A549 (cell line): ENCODE measurements around the gene RAPGEF6.

Experiments
- EP300 ChIP-seq, 2 experiments: fragments of >200 bp; sonication (Bioruptor Twin); formaldehyde crosslinking; IDR thresholded peaks; 2 replicates in 1 of 2; 3 replicates in 1 of 2; pipeline ENCODE4 v1.6.1; 2016 to 2017
- HMGXB4 ChIP-seq: fragments of 250-450 bp; sonication (Bioruptor Pico); IDR thresholded peaks from 2 replicates; pipeline ENCODE4 v1.5.0; 2021; ENCODE audit warnings: mild to moderate bottlenecking, moderate library complexity, borderline replicate concordance
- MYC ChIP-seq: IDR thresholded peaks from 2 replicates; pipeline ENCODE4 v1.6.1; 2012; ENCODE audit warnings: mild to moderate bottlenecking, inconsistent platforms, low read length, improper control_type of control experiment, borderline replicate concordance
- POLR2A ChIP-seq: IDR thresholded peaks from 2 replicates; pipeline ENCODE4 v1.6.1; 2012; ENCODE audit warnings: mild to moderate bottlenecking, low read length
- RARB ChIP-seq: fragments of 250-450 bp; sonication (Bioruptor Pico); IDR thresholded peaks from 2 replicates; pipeline ENCODE4 v1.8.0; 2021; ENCODE audit warnings: mild to moderate bottlenecking, moderate library complexity
- REST ChIP-seq: fragments of 200-600 bp; sonication (generic); IDR thresholded peaks from 2 replicates; pipeline ENCODE4 v1.6.1; 2016; ENCODE audit warnings: antibody characterized with exemption, mild to moderate bottlenecking, moderate library complexity
- RFX5 ChIP-seq: fragments of 450-650 bp; IDR thresholded peaks from 2 replicates; pipeline ENCODE4 v1.7.1; 2014; ENCODE audit warnings: antibody characterized with exemption, mild to moderate bottlenecking, moderate library complexity
- ZNF302 ChIP-seq: fragments of 250-450 bp; sonication (Bioruptor Pico); IDR thresholded peaks from 2 replicates; pipeline ENCODE4 v1.9.0; 2021; ENCODE audit warnings: inconsistent platforms, mild to moderate bottlenecking, moderate library complexity
- ZSCAN20 ChIP-seq: fragments of 250-450 bp; sonication (Bioruptor Pico); IDR thresholded peaks from 2 replicates; pipeline ENCODE4 v1.8.0; 2022; ENCODE audit warnings: mild to moderate bottlenecking, moderate library complexity
- TF ChIP-seq, protein P1 (sequence below): fragments of >200 bp; sonication (Bioruptor Twin); formaldehyde crosslinking; IDR thresholded peaks from 3 replicates; pipeline ENCODE4 v1.5.1; 2016
- TF ChIP-seq, protein P2 (sequence below): IDR thresholded peaks from 2 replicates; pipeline ENCODE4 v1.6.1; 2012

- no peak for TF ChIP-seq ZSCAN20
- TF ChIP-seq, protein P1, sequence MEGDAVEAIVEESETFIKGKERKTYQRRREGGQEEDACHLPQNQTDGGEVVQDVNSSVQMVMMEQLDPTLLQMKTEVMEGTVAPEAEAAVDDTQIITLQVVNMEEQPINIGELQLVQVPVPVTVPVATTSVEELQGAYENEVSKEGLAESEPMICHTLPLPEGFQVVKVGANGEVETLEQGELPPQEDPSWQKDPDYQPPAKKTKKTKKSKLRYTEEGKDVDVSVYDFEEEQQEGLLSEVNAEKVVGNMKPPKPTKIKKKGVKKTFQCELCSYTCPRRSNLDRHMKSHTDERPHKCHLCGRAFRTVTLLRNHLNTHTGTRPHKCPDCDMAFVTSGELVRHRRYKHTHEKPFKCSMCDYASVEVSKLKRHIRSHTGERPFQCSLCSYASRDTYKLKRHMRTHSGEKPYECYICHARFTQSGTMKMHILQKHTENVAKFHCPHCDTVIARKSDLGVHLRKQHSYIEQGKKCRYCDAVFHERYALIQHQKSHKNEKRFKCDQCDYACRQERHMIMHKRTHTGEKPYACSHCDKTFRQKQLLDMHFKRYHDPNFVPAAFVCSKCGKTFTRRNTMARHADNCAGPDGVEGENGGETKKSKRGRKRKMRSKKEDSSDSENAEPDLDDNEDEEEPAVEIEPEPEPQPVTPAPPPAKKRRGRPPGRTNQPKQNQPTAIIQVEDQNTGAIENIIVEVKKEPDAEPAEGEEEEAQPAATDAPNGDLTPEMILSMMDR: no peak
- no peak for TF ChIP-seq MYC
- TF ChIP-seq RFX5: no peak
- TF ChIP-seq REST: no peak
- TF ChIP-seq EP300 (IDR thresholded peaks at IDR 0.05): no peak
- TF ChIP-seq ZNF302: no peak
- TF ChIP-seq RARB (CRISPR knock-in tag): no peak
- TF ChIP-seq, protein P2, sequence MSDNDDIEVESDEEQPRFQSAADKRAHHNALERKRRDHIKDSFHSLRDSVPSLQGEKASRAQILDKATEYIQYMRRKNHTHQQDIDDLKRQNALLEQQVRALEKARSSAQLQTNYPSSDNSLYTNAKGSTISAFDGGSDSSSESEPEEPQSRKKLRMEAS: no peak
- TF ChIP-seq POLR2A: no peak
- TF ChIP-seq HMGXB4 (CRISPR knock-in tag): no peak
These were observed 71.4 kb downstream of the RAPGEF6 start for GRCh38 chr5:131563434-131564228.
